ENCODE measurements around the gene C17orf107. TPM values are rescaled to one million over a fixed set of nuclear protein-coding genes. Genes with fewer than 3 reads are reported as not detected.

Gene C17orf107
- total RNA-seq, 2 experiments from 2014 or later, result 3.0 to 3.6 TPM

- POLR2A ChIA-PET, result interaction anchor here (0.6 kb wide), 1 partner anchor 882 kb away, joined by 3 read pairs; no protein-coding TSS in a partner anchor
- H3K4me1 Mint-ChIP-seq (ENCODE audit: low read depth), result no peaks in the 10 kb centered on the region
- H3K36me3 Mint-ChIP-seq (ENCODE audit: low read depth), result peaks cover 13% of the 10 kb centered on the region
- no peaks in the 10 kb centered on the region for H3K27me3 Mint-ChIP-seq
- intact Hi-C loops (cut with micrococcal nuclease), result loop anchor here (5.0 kb wide), 1 partner anchor 180 kb away; no protein-coding TSS in a partner anchor
- CTCF ChIA-PET, result interaction anchor here (0.8 to 3.0 kb wide), 3 partner anchors 97 to 466 kb away, joined by 3 to 8 read pairs (median 3); partner anchors contain the start of gene GLTPD2
- no peak for ATAC-seq
- no peak for TF ChIP-seq CTCF (IDR thresholded peaks at IDR 0.05)
- DNase-seq, result no peak
- H3K9me3 Mint-ChIP-seq, result no peaks in the 10 kb centered on the region
- H3K27ac Mint-ChIP-seq, result peak overlapping the region; percentile 5
- H3K4me3 Mint-ChIP-seq, result no peak overlapping the region
These were observed 12.5 kb upstream of the C17orf107 start for GRCh38 chr17:4886830-4887229.

GRCh38 chr17:4887581-4887980, 11.8 kb upstream of the C17orf107 start:
- POLR2A ChIA-PET, result interaction anchor here (0.6 kb wide), 1 partner anchor 883 kb away, joined by 3 read pairs; no protein-coding TSS in a partner anchor
- CTCF ChIA-PET, result interaction anchor here (0.8 to 3.3 kb wide), 5 partner anchors 12 to 467 kb away, joined by 3 to 11 read pairs (median 4); partner anchors contain the start of genes C17orf107 and GLTPD2
- H3K4me3 Mint-ChIP-seq, result no peak overlapping the region
- intact Hi-C loops (cut with micrococcal nuclease), result loop anchor here (5.0 kb wide), 1 partner anchor 180 kb away; no protein-coding TSS in a partner anchor
- H3K36me3 Mint-ChIP-seq (ENCODE audit: low read depth), result peaks cover 15% of the 10 kb centered on the region
- no peaks in the 10 kb centered on the region for H3K9me3 Mint-ChIP-seq
- DNase-seq (no peak), ATAC-seq (no peak)
- no peaks in the 10 kb centered on the region for H3K27me3 Mint-ChIP-seq
- no peaks in the 10 kb centered on the region for H3K4me1 Mint-ChIP-seq (ENCODE audit: low read depth)
- TF ChIP-seq CTCF (IDR thresholded peaks at IDR 0.05), result no peak
- no peak overlapping the region for H3K27ac Mint-ChIP-seq

GRCh38 chr17:4891411-4892410, 7.6 kb upstream of the C17orf107 start:
- POLR2A ChIA-PET, result interaction anchor here (0.9 to 1.1 kb wide), 2 partner anchors 8 to 145 kb away, joined by 3 read pairs; partner anchors contain the start of gene C17orf107
- peaks cover 15% of the 10 kb centered on the region for H3K36me3 Mint-ChIP-seq (ENCODE audit: low read depth)

GRCh38 chr17:4892499-4893221, 6.7 kb upstream of the C17orf107 start:
- no peak overlapping the region for H3K27ac Mint-ChIP-seq
- DNase-seq (no peak), ATAC-seq (no peak)
- intact Hi-C loops (cut with micrococcal nuclease), result no loop called here
- no peak overlapping the region for H3K4me3 Mint-ChIP-seq
- H3K9me3 Mint-ChIP-seq, result no peaks in the 10 kb centered on the region
- no peak for TF ChIP-seq CTCF (IDR thresholded peaks at IDR 0.05)
- ChIA-PET CTCF (interaction anchor here (1.7 kb wide), 1 partner anchor 161 kb away, joined by 4 read pairs; the partner anchor contains the start of gene MED11), POLR2A (no interaction called here)
- H3K4me1 Mint-ChIP-seq (ENCODE audit: low read depth), result no peaks in the 10 kb centered on the region
- no peaks in the 10 kb centered on the region for H3K27me3 Mint-ChIP-seq
- H3K36me3 Mint-ChIP-seq (ENCODE audit: low read depth), result peaks cover 13% of the 10 kb centered on the region

More at GRCh38 chr17:4891411-4892410, 7.6 kb upstream of the C17orf107 start:
- Mint-ChIP-seq H3K27ac (no peak overlapping the region), H3K4me1 (ENCODE audit: low read depth) (no peaks in the 10 kb centered on the region), H3K9me3 (no peaks in the 10 kb centered on the region), H3K4me3 (no peak overlapping the region), H3K27me3 (no peaks in the 10 kb centered on the region)
- ATAC-seq, result no peak
- TF ChIP-seq CTCF (IDR thresholded peaks at IDR 0.05), result no peak
- CTCF ChIA-PET, result interaction anchor here (0.8 to 1.7 kb wide), 7 partner anchors 8 to 325 kb away, joined by 3 to 5 read pairs (median 3); partner anchors contain the start of genes C17orf107 and MED11
- intact Hi-C loops (cut with micrococcal nuclease), result no loop called here
- no peak for DNase-seq
